GM19043 (cell line): ENCODE results near the gene ENG.

Experiments
- ATAC-seq: cut with Tn5 transposase; IDR thresholded peaks from one replicate; pipeline ENCODE4 v1.9.1; 2021; ENCODE audit warnings: low read depth; ENCODE audit not compliant: unreplicated experiment

Gene ENG

DNA sequence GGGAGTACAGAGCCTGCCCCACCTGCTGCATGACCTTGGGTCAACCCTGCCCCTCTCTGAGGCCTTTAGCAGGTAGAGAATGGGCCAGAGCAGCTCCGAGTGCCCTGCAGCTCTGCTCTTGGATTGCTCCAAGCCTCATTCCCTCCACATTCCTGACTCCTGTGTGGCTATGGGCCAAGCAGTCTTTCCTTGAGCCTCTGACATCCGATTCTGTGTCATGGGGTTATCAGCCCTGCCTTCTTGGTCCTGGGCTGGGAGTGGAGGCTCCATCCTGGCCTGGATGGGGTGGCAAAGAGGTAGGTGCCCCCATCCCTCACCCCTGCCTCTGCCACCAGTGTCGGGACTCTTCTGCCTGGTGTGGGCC is 38.1 kb downstream of the ENG start:
- no peak for ATAC-seq

DNA sequence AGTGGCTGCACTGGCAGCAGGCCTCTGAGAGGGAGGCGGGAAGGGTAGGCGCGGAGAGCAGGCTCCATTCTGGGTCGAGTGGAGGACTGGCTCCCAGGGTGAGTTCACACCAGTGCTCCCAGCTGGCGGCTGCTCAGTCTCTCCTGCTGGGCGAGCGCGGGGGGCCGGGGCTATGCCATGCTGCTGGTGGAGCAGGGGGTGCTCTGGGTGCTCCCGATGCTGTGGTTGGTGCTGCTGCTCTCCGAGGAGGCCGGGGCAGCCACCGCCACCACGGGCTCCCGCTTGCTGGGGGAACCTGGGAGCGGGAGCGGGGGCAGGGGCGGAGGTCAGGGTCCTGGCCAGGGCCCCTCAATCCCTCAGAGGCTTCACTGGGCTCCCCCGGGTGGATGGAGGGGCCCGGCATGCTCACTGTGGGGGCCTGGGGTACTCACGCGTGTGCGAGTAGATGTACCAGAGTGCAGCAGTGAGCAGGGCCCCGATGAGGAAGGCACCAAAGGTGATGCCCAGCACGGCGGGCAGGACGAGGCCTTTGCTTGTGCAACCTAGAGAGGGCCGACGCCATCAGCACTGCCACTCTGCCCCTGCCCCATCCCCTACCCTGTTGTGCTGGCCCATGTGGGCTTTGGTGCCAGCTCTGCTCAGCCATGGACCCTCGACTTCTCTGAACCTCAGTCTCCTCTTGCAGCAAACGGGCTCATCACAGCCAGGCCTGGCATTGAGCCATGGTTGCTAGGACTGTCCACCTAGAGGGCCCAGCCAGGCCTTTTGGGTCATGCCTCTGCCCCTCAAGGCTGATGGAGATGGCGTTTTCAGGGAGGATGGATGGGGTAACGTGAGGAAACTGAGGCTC is 38.7 kb downstream of the ENG start:
- no peak for ATAC-seq

GRCh38 chr9:127814619-127815511 is 39.6 kb downstream of the ENG start:
- ATAC-seq, result no peak

DNA sequence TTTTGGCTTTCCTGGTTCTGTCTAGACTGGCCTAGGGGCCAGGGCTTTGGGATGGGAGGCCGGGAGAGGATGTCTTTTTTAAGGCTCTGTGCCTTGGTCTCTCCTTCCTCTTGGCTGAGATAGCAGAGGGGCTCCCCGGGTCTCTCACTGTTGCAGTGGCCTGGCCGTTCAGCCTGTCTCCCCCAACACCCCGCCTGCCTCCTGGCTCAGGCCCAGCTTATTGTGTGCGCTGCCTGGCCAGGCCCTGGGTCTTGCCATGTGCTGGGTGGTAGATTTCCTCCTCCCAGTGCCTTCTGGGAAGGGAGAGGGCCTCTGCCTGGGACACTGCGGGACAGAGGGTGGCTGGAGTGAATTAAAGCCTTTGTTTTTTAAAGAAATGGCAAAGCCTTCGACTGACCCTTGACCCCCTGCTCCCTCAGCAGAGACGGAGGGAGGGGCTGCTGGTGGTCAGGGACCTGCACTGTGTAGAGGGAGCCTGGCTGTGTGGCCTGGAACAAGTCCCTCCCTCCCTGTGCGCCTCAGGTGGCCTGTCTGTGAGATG is 40.7 kb downstream of the ENG start:
- ATAC-seq, result no peak

GRCh38 chr9:127812936-127813675 is 41.4 kb downstream of the ENG start:
- no peak for ATAC-seq

DNA sequence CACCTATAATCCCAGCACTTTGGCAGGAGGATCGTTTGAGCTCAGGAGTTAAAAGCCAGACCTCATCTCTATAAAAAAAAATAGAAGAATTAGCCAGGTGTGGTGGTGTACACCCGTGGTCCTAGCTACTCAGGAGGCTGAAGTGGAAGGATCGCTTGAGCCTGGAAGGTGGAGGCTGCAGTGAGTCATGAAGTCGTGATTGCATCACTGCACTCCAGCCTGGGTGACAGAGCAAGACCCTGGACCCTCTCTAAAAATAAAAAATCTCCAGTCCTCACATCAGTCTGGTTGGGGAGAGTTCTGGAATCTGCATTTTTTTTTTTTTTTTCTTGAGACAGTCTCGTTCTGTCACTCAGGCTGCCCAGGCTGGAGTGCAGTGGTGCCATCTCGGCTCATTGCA is 42.4 kb downstream of the ENG start:
- no peak for ATAC-seq

GRCh38 chr9:127810378-127811187 is 43.9 kb downstream of the ENG start:
- ATAC-seq, result no peak

DNA sequence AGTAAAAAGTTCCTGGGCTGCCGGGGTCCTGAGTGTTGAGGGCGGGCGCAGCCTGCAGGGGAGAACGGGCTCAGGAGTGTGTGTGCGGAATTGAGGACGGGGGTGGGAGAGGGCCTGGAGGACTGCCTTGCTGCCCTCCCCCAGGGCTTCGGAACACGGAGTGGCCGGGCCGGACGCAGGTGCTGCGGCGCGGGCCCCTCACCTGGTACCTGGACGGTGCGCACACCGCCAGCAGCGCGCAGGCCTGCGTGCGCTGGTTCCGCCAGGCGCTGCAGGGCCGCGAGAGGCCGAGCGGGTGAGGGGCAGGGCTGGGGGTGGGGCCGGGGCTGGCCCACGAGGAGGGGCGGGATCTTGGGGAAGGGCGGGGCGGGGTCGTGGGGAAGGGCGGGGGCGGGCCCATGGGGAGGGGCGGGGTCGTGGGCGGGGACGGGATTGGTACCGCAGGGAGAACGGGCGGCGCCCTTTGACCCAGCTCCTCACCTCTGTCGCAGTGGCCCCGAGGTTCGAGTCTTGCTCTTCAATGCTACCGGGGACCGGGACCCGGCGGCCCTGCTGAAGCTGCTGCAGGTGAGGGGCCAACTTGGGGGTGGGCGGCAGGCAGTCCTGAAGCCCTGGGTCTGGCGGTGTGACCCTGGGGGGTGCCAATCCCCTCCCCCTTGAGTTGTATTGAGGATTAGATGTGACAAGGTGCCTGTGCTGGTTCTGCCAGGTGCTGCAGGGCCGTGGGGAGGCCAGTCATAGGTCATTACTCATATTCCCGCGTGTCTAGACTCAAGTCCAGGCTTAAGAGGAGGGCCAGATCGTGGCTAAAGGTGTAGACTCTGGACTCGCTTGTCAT is 44.7 kb downstream of the ENG start:
- ATAC-seq, result no peak

DNA sequence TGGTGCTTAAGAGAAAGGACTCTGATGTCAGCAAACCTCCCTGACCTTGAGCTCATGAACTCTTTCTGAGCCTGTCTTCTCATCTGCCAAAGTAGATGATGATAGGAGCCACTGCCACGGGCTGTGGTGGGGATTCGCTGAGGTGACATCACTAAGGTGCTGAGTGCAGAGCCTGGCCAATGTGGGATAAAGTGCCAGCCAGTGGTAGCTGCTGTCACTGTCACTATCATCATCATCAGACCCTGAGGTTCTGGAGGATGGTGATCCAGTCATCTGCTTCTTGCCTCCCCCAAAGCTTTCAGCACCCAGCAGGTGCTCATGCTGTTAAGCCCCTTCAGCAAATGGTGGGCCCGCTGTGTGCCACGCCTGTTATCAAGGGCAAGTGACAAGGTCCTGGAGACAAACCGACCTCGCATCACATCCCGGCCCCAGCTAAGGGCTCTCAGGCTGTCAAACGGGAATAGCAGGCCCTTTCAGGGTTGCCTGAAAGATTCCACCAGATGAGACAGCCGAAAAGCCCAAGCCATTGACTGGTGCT is 45.4 kb downstream of the ENG start:
- no peak for ATAC-seq

GRCh38 chr9:127808347-127809001 is 46.0 kb downstream of the ENG start:
- no peak for ATAC-seq

- ATAC-seq, result no peak
These were observed 47.6 kb downstream of the ENG start for GRCh38 chr9:127806871-127807270.

DNA sequence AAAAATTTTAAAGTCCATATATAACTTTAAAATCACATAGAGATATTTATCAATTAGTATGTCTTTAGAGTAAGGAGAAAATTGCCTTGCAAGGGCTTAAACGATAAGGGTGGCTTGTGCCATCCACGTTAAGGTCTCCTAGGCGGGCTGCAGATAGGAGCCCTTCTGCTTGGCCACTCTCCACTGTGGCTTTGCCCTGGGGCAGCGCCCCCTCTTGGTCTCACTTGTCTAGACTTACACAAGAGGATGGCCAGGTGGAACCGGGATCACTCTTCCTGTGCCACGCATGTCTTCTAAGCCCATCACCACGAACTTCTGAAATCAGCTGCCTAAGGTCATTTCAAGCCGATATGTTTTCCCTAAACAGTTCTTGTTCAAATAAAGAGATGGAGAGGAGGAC is 48.8 kb downstream of the ENG start:
- no peak for ATAC-seq

- ATAC-seq, result no peak
These were observed 50.7 kb downstream of the ENG start for GRCh38 chr9:127803507-127804352.

- peak; percentile 70 for ATAC-seq
These were observed 51.6 kb downstream of the ENG start, which contains the start of gene FPGS for GRCh38 chr9:127802576-127803443. Gene FPGS, plus strand, starts transcription at chr9:127802882. Its CDS starts 43 bp downstream, at chr9:127802925.

- ATAC-seq, result no peak
These were observed 52.4 kb downstream of the ENG start for GRCh38 chr9:127801955-127802575.

- no peak for ATAC-seq
These were observed 57.5 kb downstream of the ENG start for GRCh38 chr9:127796852-127797370.
